Measurements from ENCODE around the gene SFTPA1. TPM values are rescaled to one million over a fixed set of nuclear protein-coding genes. Genes with fewer than 3 reads are reported as not detected.
"Not testable (repeated sequence)": the region's sequence is repeated elsewhere in the genome, so short reads cannot be mapped to it uniquely, and the experiment has no call there.

The SFTPA1 gene
- total RNA-seq, 2 donors from 2014 or later = 0.77 to 8.8 TPM

- Histone ChIP-seq H3K4me3 (no peak overlapping the region), H3K4me1 (no peaks in the 10 kb centered on the region), H3K9ac (ENCODE audit: low read depth in 2 of 2, low read length in 2 of 2) (no peak overlapping the region), H3K27me3 (no peaks in the 10 kb centered on the region), H3K27ac (no peak overlapping the region), H3K36me3 (no peaks in the 10 kb centered on the region), H3K9me3 (no peaks in the 10 kb centered on the region)
- intact Hi-C loops (cut with DNase I) = no loop called here
- no peak for TF ChIP-seq CTCF (IDR thresholded peaks at IDR 0.05)
- no peak for DNase-seq
Measured at GRCh38 chr10:79616164-79616563, 5.4 kb downstream of the SFTPA1 start.

GRCh38 chr10:79623663-79624062 lies 12.9 kb downstream of the SFTPA1 start:
- H3K9me3 ChIP-seq; H3K27me3 ChIP-seq; H3K27ac ChIP-seq; intact Hi-C loops (cut with DNase I); H3K4me3 ChIP-seq; H3K4me1 ChIP-seq; H3K9ac ChIP-seq (ENCODE audit: low read depth in 2 of 2, low read length in 2 of 2); H3K36me3 ChIP-seq; DNase-seq: not testable (repeated sequence)

GRCh38 chr10:79627075-79627474 lies 16.3 kb downstream of the SFTPA1 start:
- TF ChIP-seq CTCF (IDR thresholded peaks at IDR 0.05) = no peak
- DNase-seq = no peak

GRCh38 chr10:79628083-79628482 lies 17.3 kb downstream of the SFTPA1 start:
- Histone ChIP-seq H3K27me3 (no peaks in the 10 kb centered on the region), H3K36me3 (no peaks in the 10 kb centered on the region), H3K4me1 (no peaks in the 10 kb centered on the region), H3K4me3 (no peak overlapping the region), H3K27ac (no peak overlapping the region), H3K9ac (ENCODE audit: low read depth in 2 of 2, low read length in 2 of 2) (no peak overlapping the region), H3K9me3 (no peaks in the 10 kb centered on the region)
- DNase-seq = no peak
- no peak for TF ChIP-seq CTCF (IDR thresholded peaks at IDR 0.05)
- intact Hi-C loops (cut with DNase I) = no loop called here

More at GRCh38 chr10:79627075-79627474, 16.3 kb downstream of the SFTPA1 start:
- intact Hi-C loops (cut with DNase I) = no loop called here
- Histone ChIP-seq H3K27ac (no peak overlapping the region), H3K4me3 (no peak overlapping the region), H3K9ac (ENCODE audit: low read depth in 2 of 2, low read length in 2 of 2) (no peak overlapping the region), H3K27me3 (no peaks in the 10 kb centered on the region), H3K4me1 (no peaks in the 10 kb centered on the region), H3K9me3 (no peaks in the 10 kb centered on the region), H3K36me3 (no peaks in the 10 kb centered on the region)

GRCh38 chr10:79628988-79629954 lies 18.5 kb downstream of the SFTPA1 start:
- intact Hi-C loops (cut with DNase I) = no loop called here
- TF ChIP-seq CTCF (IDR thresholded peaks at IDR 0.05) = no peak
- no peak for DNase-seq

GRCh38 chr10:79629955-79630327 lies 19.2 kb downstream of the SFTPA1 start:
- no peak for TF ChIP-seq CTCF (IDR thresholded peaks at IDR 0.05)
- Histone ChIP-seq H3K4me3 (no peak overlapping the region), H3K36me3 (no peaks in the 10 kb centered on the region), H3K9me3 (no peaks in the 10 kb centered on the region), H3K27ac (no peak overlapping the region), H3K9ac (ENCODE audit: low read depth in 2 of 2, low read length in 2 of 2) (no peak overlapping the region), H3K4me1 (no peaks in the 10 kb centered on the region), H3K27me3 (no peaks in the 10 kb centered on the region)
- intact Hi-C loops (cut with DNase I) = no loop called here
- no peak for DNase-seq

More at GRCh38 chr10:79628988-79629954, 18.5 kb downstream of the SFTPA1 start:
- H3K36me3 ChIP-seq = no peaks in the 10 kb centered on the region
- no peak overlapping the region for H3K4me3 ChIP-seq
- H3K9ac ChIP-seq (ENCODE audit: low read depth in 2 of 2, low read length in 2 of 2) = no peak overlapping the region
- H3K27ac ChIP-seq = no peak overlapping the region
- H3K4me1 ChIP-seq = no peaks in the 10 kb centered on the region
- no peaks in the 10 kb centered on the region for H3K27me3 ChIP-seq
- no peaks in the 10 kb centered on the region for H3K9me3 ChIP-seq

- H3K36me3 ChIP-seq; H3K9ac ChIP-seq (ENCODE audit: low read depth in 2 of 2, low read length in 2 of 2); H3K27ac ChIP-seq; H3K27me3 ChIP-seq; intact Hi-C loops (cut with DNase I); H3K4me3 ChIP-seq; DNase-seq; H3K4me1 ChIP-seq; H3K9me3 ChIP-seq: not testable (repeated sequence)
Measured at GRCh38 chr10:79636654-79637199, 26.0 kb downstream of the SFTPA1 start.

Data from colonic mucosa (tissue), 4 donors.